DND-41 (cell line): Measurements from ENCODE around the gene DHRS3.

ENCODE experiments used
- EZH2 ChIP-seq: IDR thresholded peaks from 3 replicates; pipeline ENCODE4 v1.6.1; 2012; ENCODE audit warnings: borderline replicate concordance, low read depth, mild to moderate bottlenecking, moderate library complexity, low read length, inconsistent platforms; ENCODE audit not compliant: severe bottlenecking
- TF ChIP-seq, protein P1 (sequence below): IDR thresholded peaks from 2 replicates; pipeline ENCODE4 v1.5.1; 2012; ENCODE audit warnings: borderline replicate concordance, low read length, moderate library complexity, mild to moderate bottlenecking; ENCODE audit not compliant: poor library complexity, severe bottlenecking; ENCODE audit errors: extremely low read depth

DNA sequence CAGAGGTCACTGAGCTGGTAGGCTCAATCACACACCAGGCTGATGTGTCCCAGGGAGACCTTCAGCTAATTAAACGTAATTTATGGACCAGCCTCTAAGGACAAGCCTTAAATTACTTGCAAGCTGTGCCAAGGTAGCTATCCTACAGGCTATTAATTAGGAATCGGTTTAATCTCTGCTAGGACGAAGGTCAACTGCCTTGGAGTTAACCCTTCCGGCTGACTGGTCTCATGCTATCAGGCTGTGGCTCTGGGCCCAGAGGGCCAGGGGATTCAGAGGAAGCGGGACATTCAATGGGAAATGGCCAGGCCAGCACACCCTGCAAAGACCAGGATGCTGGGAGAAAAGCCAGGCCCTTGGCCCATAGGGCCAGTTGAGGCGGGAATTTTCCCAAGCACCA is 19.0 kb downstream of the DHRS3 start:
- TF ChIP-seq, protein P1, sequence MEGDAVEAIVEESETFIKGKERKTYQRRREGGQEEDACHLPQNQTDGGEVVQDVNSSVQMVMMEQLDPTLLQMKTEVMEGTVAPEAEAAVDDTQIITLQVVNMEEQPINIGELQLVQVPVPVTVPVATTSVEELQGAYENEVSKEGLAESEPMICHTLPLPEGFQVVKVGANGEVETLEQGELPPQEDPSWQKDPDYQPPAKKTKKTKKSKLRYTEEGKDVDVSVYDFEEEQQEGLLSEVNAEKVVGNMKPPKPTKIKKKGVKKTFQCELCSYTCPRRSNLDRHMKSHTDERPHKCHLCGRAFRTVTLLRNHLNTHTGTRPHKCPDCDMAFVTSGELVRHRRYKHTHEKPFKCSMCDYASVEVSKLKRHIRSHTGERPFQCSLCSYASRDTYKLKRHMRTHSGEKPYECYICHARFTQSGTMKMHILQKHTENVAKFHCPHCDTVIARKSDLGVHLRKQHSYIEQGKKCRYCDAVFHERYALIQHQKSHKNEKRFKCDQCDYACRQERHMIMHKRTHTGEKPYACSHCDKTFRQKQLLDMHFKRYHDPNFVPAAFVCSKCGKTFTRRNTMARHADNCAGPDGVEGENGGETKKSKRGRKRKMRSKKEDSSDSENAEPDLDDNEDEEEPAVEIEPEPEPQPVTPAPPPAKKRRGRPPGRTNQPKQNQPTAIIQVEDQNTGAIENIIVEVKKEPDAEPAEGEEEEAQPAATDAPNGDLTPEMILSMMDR: no peak
- TF ChIP-seq EZH2: no peak
